GM21529 (cell line): Measurements from ENCODE around the gene PLPPR4.
"Not testable (repeated sequence)": the region's sequence is repeated elsewhere in the genome, so short reads cannot be mapped to it uniquely, and the experiment has no call there.

Source experiments
- ATAC-seq: cut with Tn5 transposase; IDR thresholded peaks from one replicate; pipeline ENCODE4 v1.9.1; 2021; ENCODE audit not compliant: unreplicated experiment

PLPPR4 gene

GRCh38 chr1:99268021-99268420 is 3.7 kb downstream of the PLPPR4 start:
- no peak for ATAC-seq

DNA sequence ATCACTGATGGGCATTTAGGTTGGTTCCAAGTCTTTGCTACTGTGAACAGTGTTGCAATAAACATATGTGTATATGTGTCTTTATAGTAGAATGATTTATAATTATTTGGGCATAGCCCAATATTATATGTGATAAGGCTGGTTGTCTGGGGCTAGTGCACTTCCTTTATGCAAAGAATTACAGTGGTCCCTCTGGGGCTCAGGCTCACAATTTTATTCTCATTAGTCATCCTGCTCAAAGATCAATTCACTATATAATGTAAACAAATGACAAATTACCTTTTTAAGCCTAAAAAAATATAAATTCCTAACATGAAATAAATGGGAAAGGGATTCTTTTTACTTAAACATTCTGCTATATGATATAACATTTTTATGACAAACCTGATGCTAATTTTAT is 5.0 kb downstream of the PLPPR4 start:
- no peak for ATAC-seq

DNA sequence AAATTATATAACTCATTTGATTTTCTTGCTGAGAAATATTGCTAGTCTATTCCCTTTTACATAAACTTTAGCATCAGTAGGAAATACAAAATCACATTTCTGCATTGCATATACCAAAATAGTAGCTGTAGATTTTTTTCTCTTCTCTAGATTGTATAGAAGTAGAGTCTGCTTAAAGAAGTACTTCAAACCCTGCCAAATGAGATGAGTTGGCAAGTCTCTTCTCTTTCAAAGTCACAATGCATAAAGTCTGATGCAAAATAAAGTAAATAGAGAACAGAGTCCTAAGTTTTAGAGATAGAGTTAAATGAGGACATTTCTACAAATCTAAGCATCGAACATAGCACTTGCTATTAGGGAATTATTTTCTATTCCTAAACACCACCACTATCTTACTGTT is 6.4 kb downstream of the PLPPR4 start:
- ATAC-seq: no peak

GRCh38 chr1:99271249-99271648 is 7.0 kb downstream of the PLPPR4 start:
- ATAC-seq: no peak

- ATAC-seq: no peak
Observed at GRCh38 chr1:99277066-99277465, 12.8 kb downstream of the PLPPR4 start.

GRCh38 chr1:99279525-99279924 is 15.2 kb downstream of the PLPPR4 start:
- ATAC-seq: no peak

DNA sequence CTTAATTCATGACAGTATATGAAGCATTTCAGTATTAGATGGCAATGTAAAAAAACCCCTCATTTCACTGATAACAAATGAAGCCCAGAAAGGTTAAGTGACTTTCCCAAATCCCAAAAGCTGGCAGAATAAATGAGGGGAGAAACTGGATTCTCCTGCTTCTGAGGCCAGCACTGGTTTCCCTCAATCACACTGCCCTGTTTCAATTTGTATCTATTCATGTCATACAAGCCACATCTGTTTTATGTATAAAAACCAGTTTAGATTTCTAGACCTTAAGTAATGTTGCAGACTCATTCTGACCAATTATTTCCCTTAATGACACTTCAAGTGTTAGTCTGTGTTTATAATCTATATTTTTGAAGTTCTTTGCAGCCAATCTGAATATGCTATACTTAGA is 16.8 kb downstream of the PLPPR4 start:
- no peak for ATAC-seq

DNA sequence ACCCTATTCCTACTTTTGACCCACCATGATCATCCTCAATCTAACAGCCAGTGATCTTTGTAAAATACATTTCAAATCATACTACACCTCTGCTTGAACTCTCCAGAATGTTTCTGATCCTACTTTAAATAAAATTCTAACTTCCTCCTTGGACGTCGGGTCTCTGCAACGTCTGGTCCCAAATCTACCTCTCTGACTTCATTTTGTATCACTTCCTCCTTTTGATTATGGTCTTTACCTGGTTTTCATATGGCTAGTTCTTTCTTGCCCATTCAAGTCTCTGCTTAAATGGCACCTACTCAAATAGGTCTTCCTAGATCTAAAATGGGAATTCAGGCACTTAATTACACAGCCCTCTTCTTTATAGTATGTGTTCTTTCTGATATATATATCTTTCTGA is 18.2 kb downstream of the PLPPR4 start:
- ATAC-seq: no peak

DNA sequence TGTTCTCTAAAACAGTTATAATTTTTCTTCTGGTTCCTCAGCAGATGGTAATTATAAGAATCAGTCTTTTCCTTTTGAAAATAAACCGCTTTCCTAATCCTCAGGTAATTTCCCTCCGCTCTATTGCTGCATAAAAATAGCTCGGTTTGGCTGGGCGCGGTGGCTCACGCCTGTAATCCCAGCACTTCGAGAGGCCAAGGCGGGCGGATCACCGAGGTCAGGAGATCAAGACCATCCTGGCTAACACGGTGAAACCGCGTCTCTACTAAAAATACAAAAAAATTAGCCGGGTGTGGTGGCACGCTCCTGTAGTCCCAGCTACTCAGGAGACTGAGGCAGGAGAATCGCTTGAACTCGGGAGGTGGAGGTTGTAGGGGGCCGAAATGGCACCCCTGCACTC is 19.2 kb downstream of the PLPPR4 start:
- ATAC-seq: not testable (repeated sequence)

DNA sequence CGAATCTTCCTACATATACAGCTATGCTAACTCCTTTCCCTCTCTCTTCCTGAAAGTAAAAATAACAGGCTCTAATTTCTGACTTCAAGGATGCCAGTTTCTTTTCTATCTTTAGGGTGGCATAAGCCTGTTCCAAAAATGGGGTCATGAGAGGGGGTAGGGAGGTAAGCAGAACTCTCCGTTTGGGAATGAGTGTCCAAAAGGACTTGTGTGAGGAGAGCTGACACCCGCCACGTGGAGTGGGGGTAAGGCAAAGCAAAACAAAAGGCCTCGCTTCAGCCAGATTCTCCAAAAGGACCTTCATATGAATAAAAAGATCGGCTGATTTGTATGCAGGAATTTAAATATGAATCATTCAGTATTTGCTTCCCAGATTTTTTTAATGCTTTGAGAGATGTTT is 28.6 kb downstream of the PLPPR4 start:
- no peak for ATAC-seq

DNA sequence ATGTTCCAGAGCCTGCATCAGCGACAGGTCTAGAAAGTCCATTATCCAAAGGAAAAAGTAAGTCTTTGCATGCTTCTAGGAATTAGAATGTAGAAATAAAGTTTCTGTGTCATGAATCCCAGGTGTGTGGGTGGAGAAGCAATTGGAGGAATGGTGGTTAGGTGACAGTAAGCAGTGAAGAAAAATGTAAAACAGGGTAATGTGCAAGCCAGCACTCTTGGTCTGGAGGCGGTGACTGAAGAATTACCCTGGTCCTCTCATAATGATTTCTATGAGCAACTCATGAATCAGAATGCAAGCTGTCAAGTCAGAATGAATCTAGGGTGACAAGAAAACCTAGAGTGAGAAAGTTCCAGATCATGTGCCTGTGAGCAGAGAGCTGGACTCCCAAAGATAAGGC is 33.6 kb downstream of the PLPPR4 start:
- ATAC-seq: no peak

- no peak for ATAC-seq
Observed at GRCh38 chr1:99304725-99305282, 40.5 kb downstream of the PLPPR4 start.

DNA sequence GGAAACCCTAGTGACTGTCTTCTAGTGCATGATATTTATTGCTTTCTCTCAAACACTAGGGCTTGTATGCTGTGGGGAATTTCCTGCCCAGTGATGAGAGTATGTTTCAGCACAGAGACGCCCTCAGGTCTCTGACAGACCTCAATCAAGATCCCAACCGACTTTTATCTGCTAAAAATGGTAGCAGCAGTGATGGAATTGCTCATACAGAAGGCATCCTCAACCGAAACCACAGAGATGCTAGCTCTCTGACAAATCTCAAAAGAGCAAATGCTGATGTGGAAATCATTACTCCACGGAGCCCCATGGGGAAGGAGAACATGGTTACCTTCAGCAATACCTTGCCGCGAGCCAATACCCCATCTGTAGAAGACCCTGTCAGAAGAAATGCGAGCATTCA is 41.3 kb downstream of the PLPPR4 start:
- no peak for ATAC-seq

GRCh38 chr1:99306056-99306455 is 41.8 kb downstream of the PLPPR4 start:
- ATAC-seq: no peak

DNA sequence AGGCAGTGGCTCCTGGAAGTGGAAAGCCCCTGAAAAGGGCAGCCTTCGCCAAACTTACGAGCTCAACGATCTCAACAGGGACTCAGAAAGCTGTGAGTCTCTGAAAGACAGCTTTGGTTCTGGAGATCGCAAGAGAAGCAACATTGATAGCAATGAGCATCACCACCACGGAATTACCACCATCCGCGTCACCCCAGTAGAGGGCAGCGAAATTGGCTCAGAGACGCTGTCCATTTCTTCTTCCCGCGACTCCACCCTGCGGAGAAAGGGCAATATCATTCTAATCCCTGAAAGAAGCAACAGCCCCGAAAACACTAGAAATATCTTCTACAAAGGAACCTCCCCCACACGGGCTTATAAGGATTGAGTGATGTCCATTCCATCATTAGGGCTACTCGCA is 42.4 kb downstream of the PLPPR4 start:
- no peak for ATAC-seq

DNA sequence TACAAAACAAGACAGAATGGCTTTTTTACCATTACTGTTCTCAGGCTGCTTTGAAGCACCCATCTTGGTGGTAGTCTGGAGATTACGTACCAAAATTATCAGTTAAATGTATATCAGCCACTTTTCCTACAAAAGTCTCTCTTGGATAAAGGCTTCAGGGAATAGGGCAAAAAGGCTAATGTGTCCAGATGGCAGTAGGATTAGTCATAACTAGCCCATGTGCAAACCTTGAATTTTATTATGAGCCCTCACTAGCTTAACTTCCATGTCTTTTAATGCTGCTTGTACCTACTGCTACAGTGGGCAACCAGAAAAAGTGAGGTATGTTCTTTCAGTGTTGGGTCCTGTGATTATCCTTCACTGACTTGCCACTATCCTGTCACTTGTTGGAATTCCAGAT is 51.0 kb downstream of the PLPPR4 start:
- no peak for ATAC-seq

- no peak for ATAC-seq
Observed at GRCh38 chr1:99326215-99326949, 62.1 kb downstream of the PLPPR4 start.

GRCh38 chr1:99327357-99327756 is 63.1 kb downstream of the PLPPR4 start:
- no peak for ATAC-seq

DNA sequence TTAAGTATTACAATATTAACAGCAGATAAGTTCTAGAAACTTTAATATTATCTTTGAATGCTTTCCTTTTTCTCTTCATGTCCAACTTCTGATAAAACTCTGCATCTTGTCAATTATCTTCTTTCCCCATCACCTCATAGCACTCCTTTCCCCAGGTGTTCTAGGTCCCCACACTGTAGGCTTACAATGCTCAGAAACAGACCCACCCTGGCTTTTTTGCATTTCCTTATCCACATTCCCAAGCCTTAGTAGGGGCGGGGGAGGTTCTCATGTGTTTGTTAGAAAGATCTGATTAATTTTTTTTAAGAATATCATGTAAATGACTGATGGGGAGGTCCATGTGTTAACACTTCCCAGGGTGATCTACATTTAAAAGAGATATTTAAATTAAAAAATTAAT is 63.9 kb downstream of the PLPPR4 start:
- ATAC-seq: no peak

GRCh38 chr1:99331083-99331482 is 66.8 kb downstream of the PLPPR4 start:
- ATAC-seq: no peak

DNA sequence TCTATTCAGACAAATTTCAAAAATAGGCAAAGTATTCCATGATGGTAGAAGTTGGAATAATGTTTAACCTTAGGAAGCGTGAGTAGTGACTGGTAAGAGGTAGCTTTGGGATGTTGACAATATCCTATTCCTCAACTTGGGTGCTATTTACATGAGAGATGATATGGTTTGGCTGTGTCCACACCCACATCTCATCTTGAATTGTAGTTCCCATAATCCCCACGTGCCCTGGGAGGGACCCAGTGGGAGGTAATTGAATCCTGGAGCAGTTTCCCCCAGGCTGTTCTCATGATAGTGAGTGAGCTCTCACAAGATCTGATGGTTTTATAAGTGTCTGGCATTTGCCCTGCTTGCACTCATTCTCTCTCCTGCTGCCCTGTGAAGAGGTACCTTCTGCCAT is 67.3 kb downstream of the PLPPR4 start:
- ATAC-seq: no peak

DNA sequence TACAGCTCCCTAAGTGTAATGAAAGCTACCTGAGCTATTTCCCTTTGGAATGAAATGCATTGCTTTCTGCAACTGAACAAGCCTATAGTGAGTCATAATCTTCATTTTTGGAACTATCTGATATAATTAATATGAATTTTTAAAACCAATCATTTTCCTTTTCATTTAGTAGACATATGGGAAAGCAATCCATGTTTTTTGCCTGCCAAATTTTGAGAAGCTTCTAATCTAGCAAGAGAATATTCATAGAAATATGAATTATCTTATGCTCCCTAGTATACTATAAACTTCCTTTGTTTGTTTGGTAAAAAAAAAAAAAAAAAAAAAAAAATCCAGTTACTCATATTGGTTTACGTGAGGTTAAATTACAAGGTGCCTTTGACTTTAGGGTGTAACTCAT is 68.3 kb downstream of the PLPPR4 start:
- no peak for ATAC-seq

DNA sequence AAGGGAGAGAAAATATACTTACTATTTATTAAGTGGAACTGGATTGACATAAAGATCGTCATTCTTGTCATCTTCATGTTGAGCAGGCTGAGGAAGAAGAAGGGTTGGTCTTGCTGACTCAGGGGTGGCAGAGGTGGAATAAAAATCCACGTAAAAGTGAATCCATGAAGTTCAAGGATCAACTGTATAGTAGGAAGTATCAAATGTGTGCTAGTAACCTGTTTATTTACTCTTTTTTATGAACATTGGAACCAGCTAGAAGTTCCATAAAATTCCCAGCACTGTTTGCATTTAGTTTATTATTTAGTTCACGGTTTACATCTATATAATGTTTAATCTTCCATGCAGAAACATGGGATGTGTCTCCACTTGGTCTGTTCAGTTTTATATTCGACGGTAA is 70.7 kb downstream of the PLPPR4 start:
- ATAC-seq: no peak
